HepG2 (cell line): ENCODE measurements around the gene SMIM1. TPM values are rescaled to one million over a fixed set of nuclear protein-coding genes. Genes with fewer than 3 reads are reported as not detected.

Experiments
- CHD4 ChIP-seq: fragments of 200-600 bp; sonication (generic); IDR thresholded peaks from 2 replicates; pipeline ENCODE4 v1.7.0; 2017; ENCODE audit warnings: mild to moderate bottlenecking, low read length, borderline replicate concordance
- DNMT1 ChIP-seq: sonication (generic); formaldehyde crosslinking; IDR thresholded peaks from 2 replicates; pipeline ENCODE4 v1.5.1; 2020; ENCODE audit warnings: mild to moderate bottlenecking, missing genetic modification reagents
- ESRRA ChIP-seq: sonication (generic); formaldehyde crosslinking; IDR thresholded peaks from 2 replicates; pipeline ENCODE4 v1.5.1; 2020; ENCODE audit warnings: mild to moderate bottlenecking, low read depth, missing genetic modification reagents
- FOXO1 ChIP-seq: sonication (generic); formaldehyde crosslinking; IDR thresholded peaks from 2 replicates; pipeline ENCODE4 v1.4.0; 2020; ENCODE audit warnings: missing genetic modification reagents
- HNF1B ChIP-seq: sonication (generic); formaldehyde crosslinking; IDR thresholded peaks from 2 replicates; pipeline ENCODE4 v1.5.1; 2020; ENCODE audit warnings: mild to moderate bottlenecking, moderate library complexity, missing genetic modification reagents
- KLF12 ChIP-seq: sonication (generic); formaldehyde crosslinking; IDR thresholded peaks from 2 replicates; pipeline ENCODE4 v1.4.0; 2020; ENCODE audit warnings: missing genetic modification reagents, borderline replicate concordance
- NONO ChIP-seq, 2 experiments: fragments of 450-650 bp in 1 of 2; sonication (generic) in 1 of 2; formaldehyde crosslinking in 1 of 2; IDR thresholded peaks in 1 of 2; conservative IDR thresholded peaks in 1 of 2; 2 replicates each; pipeline versions ENCODE4 v1.6.1 to v1.8.0; 2017 to 2022; ENCODE audit warnings: mild to moderate bottlenecking in 1 of 2, missing genetic modification reagents in 1 of 2, moderate library complexity in 1 of 2
- POGZ ChIP-seq: sonication (generic); formaldehyde crosslinking; IDR thresholded peaks from 2 replicates; pipeline ENCODE4 v1.4.0; 2020; ENCODE audit warnings: mild to moderate bottlenecking, missing genetic modification reagents
- TCF7L2 ChIP-seq: IDR thresholded peaks from 2 replicates; pipeline ENCODE4 v1.6.1; 2011; ENCODE audit warnings: mild to moderate bottlenecking, low read depth, low read length, moderate library complexity
- TEAD2 ChIP-seq: sonication (generic); formaldehyde crosslinking; IDR thresholded peaks from 2 replicates; pipeline ENCODE4 v1.9.0; 2021; ENCODE audit warnings: missing genetic modification reagents
- TFAP4 ChIP-seq: sonication (generic); IDR thresholded peaks from 2 replicates; pipeline ENCODE4 v1.6.1; 2016; ENCODE audit warnings: low read depth, borderline replicate concordance
- TFDP1 ChIP-seq: IDR thresholded peaks from 2 replicates; pipeline ENCODE4 v1.6.1; 2016; ENCODE audit warnings: missing compliant biosample characterization, missing genetic modification reagents, borderline replicate concordance
- THRA ChIP-seq: sonication (generic); formaldehyde crosslinking; IDR thresholded peaks from 2 replicates; pipeline ENCODE4 v1.4.0; 2020; ENCODE audit warnings: missing genetic modification reagents, borderline replicate concordance
- ZNF264 ChIP-seq: sonication (generic); formaldehyde crosslinking; IDR thresholded peaks from 2 replicates; pipeline ENCODE4 v1.4.0; 2020; ENCODE audit warnings: missing genetic modification reagents
- ZNF326 ChIP-seq: sonication (generic); formaldehyde crosslinking; IDR thresholded peaks from 2 replicates; pipeline ENCODE4 v1.4.0; 2020; ENCODE audit warnings: missing genetic modification reagents, borderline replicate concordance
- ZNF430 ChIP-seq: sonication (generic); formaldehyde crosslinking; IDR thresholded peaks from 2 replicates; pipeline ENCODE4 v1.9.0; 2021; ENCODE audit warnings: mild to moderate bottlenecking, missing genetic modification reagents
- ZNF687 ChIP-seq: sonication (generic); formaldehyde crosslinking; IDR thresholded peaks from 2 replicates; pipeline ENCODE4 v1.5.1; 2020; ENCODE audit warnings: mild to moderate bottlenecking, missing genetic modification reagents, moderate library complexity
- ZNF740 ChIP-seq: sonication (generic); formaldehyde crosslinking; IDR thresholded peaks from 2 replicates; pipeline ENCODE4 v1.4.0; 2020; ENCODE audit warnings: missing genetic modification reagents
- ZNF746 ChIP-seq: sonication (generic); formaldehyde crosslinking; IDR thresholded peaks from 2 replicates; pipeline ENCODE4 v1.8.0; 2022; ENCODE audit warnings: mild to moderate bottlenecking, missing genetic modification reagents
- polyA plus RNA-seq, 8 experiments: library from polyadenylated mRNA; depleted of rRNA in 3 of 8; stranded (reverse) in 7 of 8; unstranded in 1 of 8; fragments of >200 nt; fragmentation: Illumina TruSeq in 4 of 8; extraction: Trizol in 4 of 8; gene quantifications; 2 replicates each; pipeline versions ENCODE4 v1.2.1 to v1.2.3, GENCODE V29; 2011 to 2016; ENCODE audit warnings: low read depth in 4 of 8, missing spikeins in 1 of 8, mixed read lengths in 1 of 8; ENCODE audit not compliant: insufficient read depth in 1 of 8
- total RNA-seq, 5 experiments: library from RNA; depleted of rRNA; stranded (reverse); fragments of >200 nt; fragmentation: Illumina TruSeq; extraction: Trizol; gene quantifications; 2 replicates each; pipeline ENCODE4 v1.2.3, GENCODE V29; 2016; ENCODE audit warnings: low read depth in 1 of 5

Gene SMIM1
- total and polyA plus RNA-seq, 2 of the 13 experiments (the other 11 are each of a cell fraction or from before 2014, with no cell fraction given): 12.4 to 56.3 TPM

GRCh38 chr1:3775490-3776230 lies 3.1 kb downstream of the SMIM1 start (continued):
- TF ChIP-seq THRA (CRISPR knock-in tag): no peak
- TF ChIP-seq TEAD2 (CRISPR knock-in tag): no peak
- TF ChIP-seq TFAP4: peak; percentile 98
- TF ChIP-seq NONO (IDR thresholded peaks at IDR 0.05): no peak
- TF ChIP-seq NONO (CRISPR knock-in tag; conservative IDR thresholded peaks at IDR 0.05): peak; percentile 85; the same call in 1 of the 2 replicates
- peak; percentile 53 for TF ChIP-seq ZNF264
- TF ChIP-seq ZNF740 (CRISPR knock-in tag): peak; percentile 89; the same call in 1 of the 2 replicates
- TF ChIP-seq TCF7L2: no peak
- TF ChIP-seq ZNF746 (CRISPR knock-in tag): peak; percentile 63; the same call in 1 of the 2 replicates
- peak; percentile 92; the same call in 1 of the 2 replicates for TF ChIP-seq DNMT1 (CRISPR knock-in tag)
- peak; percentile 79; the same call in 1 of the 2 replicates for TF ChIP-seq ZNF326
- TF ChIP-seq ZNF687 (CRISPR knock-in tag): peak; percentile 98
- peak; percentile 91; the same call in 1 of the 2 replicates for TF ChIP-seq TFDP1 (CRISPR knock-in tag)
- TF ChIP-seq HNF1B (CRISPR knock-in tag): peak; percentile 85
- TF ChIP-seq FOXO1 (CRISPR knock-in tag): peak; percentile 74
- no peak for TF ChIP-seq CHD4
- TF ChIP-seq ESRRA (CRISPR knock-in tag): no peak
- peak; percentile 85 for TF ChIP-seq KLF12 (CRISPR knock-in tag)
- TF ChIP-seq POGZ (CRISPR knock-in tag): peak; percentile 41; the same call in 1 of the 2 replicates
- peak; percentile 92 for TF ChIP-seq ZNF430 (CRISPR knock-in tag)
